OCI-LY3 (cell line): ENCODE data around the gene CPAMD8.

ENCODE experiments used
- H2AFZ ChIP-seq: fragments of 200-600, 300-600 bp; shearing (Covaris generic); 2 replicates; pipeline ENCODE4 v1.6.0; 2014; ENCODE audit warnings: antibody characterized with exemption, low read depth, low read length
- H3K27ac ChIP-seq: fragments of 200-600, 300-600 bp; sonication (generic); 2 replicates; pipeline ENCODE4 v1.5.1; 2014; ENCODE audit warnings: mild to moderate bottlenecking, low read length, moderate library complexity, mixed read lengths
- H3K27me3 ChIP-seq: fragments of 200-600, 300-600 bp; sonication (generic); 2 replicates; pipeline ENCODE4 v1.6.1; 2014; ENCODE audit warnings: low read depth, low read length, mixed read lengths
- H3K36me3 ChIP-seq: fragments of 200-600, 300-600 bp; sonication (generic); replicated peaks from 2 replicates; pipeline ENCODE3; 2014; ENCODE audit warnings: low read depth, low read length, mixed read lengths
- H3K4me1 ChIP-seq: fragments of 300-600, 200-600 bp; sonication (generic); 2 replicates; pipeline ENCODE4 v1.6.1; 2014; ENCODE audit warnings: low read length, mixed read lengths
- H3K4me2 ChIP-seq: fragments of 200-600, 300-600 bp; sonication (generic); 2 replicates; pipeline ENCODE4 v1.6.1; 2014; ENCODE audit warnings: low read length, mixed read lengths
- H3K4me3 ChIP-seq: fragments of 300-600, 200-600 bp; sonication (generic); 2 replicates; pipeline ENCODE4 v1.5.1; 2014; ENCODE audit warnings: antibody characterized with exemption, mild to moderate bottlenecking, low read length, moderate library complexity
- H3K79me2 ChIP-seq: fragments of 300-600, 200-600 bp; shearing (Covaris generic); 2 replicates; pipeline ENCODE4 v1.6.1; 2014; ENCODE audit warnings: mild to moderate bottlenecking, low read length, mixed read lengths
- H3K9ac ChIP-seq: fragments of 300-600, 200-600 bp; shearing (Covaris generic); 2 replicates; pipeline ENCODE4 v1.6.0; 2014; ENCODE audit warnings: mild to moderate bottlenecking, low read length, moderate library complexity
- H3K9me3 ChIP-seq: fragments of 200-600, 300-600 bp; shearing (Covaris generic); 2 replicates; pipeline ENCODE4 v1.6.1; 2014; ENCODE audit warnings: low read length, mixed read lengths; ENCODE audit not compliant: insufficient read depth
- H4K20me1 ChIP-seq: fragments of 200-600, 300-600 bp; sonication (generic); 2 replicates; pipeline ENCODE4 v1.6.1; 2016; ENCODE audit warnings: low read length, mixed read lengths; ENCODE audit not compliant: insufficient read depth
- EZH2phosphoT487 ChIP-seq: fragments of 200-600 bp; shearing (Covaris generic); IDR thresholded peaks from 2 replicates; pipeline ENCODE4 v1.6.1; 2018; ENCODE audit warnings: antibody characterized with exemption, mixed run types, low read depth
- TF ChIP-seq, protein P1 (sequence below): fragments of 200-600, 300-600 bp; sonication (generic); IDR thresholded peaks from 2 replicates; pipeline ENCODE4 v1.5.1; 2014; ENCODE audit warnings: antibody characterized with exemption, low read length, low read depth

Gene CPAMD8

GRCh38 chr19:16894080-16894479 is 132.5 kb downstream of the CPAMD8 start:
- Histone ChIP-seq H3K9ac (no peak overlapping the region), H3K4me1 (no peaks in the 10 kb centered on the region), H3K36me3 (no peaks in the 10 kb centered on the region), H3K4me2 (no peak overlapping the region), H4K20me1 (no peaks in the 10 kb centered on the region), H3K27ac (no peak overlapping the region), H3K9me3 (no peaks in the 10 kb centered on the region), H3K79me2 (no peaks in the 10 kb centered on the region), H2AFZ (0 out of 2 replicates have a peak overlapping the region, but pooled peaks have one; percentile 42), H3K4me3 (no peak overlapping the region), H3K27me3 (no peaks in the 10 kb centered on the region)
- no peak for TF ChIP-seq EZH2phosphoT487
- TF ChIP-seq, protein P1, sequence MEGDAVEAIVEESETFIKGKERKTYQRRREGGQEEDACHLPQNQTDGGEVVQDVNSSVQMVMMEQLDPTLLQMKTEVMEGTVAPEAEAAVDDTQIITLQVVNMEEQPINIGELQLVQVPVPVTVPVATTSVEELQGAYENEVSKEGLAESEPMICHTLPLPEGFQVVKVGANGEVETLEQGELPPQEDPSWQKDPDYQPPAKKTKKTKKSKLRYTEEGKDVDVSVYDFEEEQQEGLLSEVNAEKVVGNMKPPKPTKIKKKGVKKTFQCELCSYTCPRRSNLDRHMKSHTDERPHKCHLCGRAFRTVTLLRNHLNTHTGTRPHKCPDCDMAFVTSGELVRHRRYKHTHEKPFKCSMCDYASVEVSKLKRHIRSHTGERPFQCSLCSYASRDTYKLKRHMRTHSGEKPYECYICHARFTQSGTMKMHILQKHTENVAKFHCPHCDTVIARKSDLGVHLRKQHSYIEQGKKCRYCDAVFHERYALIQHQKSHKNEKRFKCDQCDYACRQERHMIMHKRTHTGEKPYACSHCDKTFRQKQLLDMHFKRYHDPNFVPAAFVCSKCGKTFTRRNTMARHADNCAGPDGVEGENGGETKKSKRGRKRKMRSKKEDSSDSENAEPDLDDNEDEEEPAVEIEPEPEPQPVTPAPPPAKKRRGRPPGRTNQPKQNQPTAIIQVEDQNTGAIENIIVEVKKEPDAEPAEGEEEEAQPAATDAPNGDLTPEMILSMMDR, result no peak

- Histone ChIP-seq H3K4me3 (no peak overlapping the region), H3K36me3 (no peaks in the 10 kb centered on the region), H3K4me2 (no peak overlapping the region), H3K9me3 (no peaks in the 10 kb centered on the region), H3K79me2 (no peaks in the 10 kb centered on the region), H3K4me1 (no peaks in the 10 kb centered on the region), H3K9ac (no peak overlapping the region), H3K27me3 (no peaks in the 10 kb centered on the region), H3K27ac (no peak overlapping the region), H4K20me1 (no peaks in the 10 kb centered on the region), H2AFZ (0 out of 2 replicates have a peak overlapping the region, but pooled peaks have one; percentile 42)
- no peak for TF ChIP-seq EZH2phosphoT487
- TF ChIP-seq, protein P1, result no peak
Observed at GRCh38 chr19:16893686-16893989, 133.0 kb downstream of the CPAMD8 start.

DNA sequence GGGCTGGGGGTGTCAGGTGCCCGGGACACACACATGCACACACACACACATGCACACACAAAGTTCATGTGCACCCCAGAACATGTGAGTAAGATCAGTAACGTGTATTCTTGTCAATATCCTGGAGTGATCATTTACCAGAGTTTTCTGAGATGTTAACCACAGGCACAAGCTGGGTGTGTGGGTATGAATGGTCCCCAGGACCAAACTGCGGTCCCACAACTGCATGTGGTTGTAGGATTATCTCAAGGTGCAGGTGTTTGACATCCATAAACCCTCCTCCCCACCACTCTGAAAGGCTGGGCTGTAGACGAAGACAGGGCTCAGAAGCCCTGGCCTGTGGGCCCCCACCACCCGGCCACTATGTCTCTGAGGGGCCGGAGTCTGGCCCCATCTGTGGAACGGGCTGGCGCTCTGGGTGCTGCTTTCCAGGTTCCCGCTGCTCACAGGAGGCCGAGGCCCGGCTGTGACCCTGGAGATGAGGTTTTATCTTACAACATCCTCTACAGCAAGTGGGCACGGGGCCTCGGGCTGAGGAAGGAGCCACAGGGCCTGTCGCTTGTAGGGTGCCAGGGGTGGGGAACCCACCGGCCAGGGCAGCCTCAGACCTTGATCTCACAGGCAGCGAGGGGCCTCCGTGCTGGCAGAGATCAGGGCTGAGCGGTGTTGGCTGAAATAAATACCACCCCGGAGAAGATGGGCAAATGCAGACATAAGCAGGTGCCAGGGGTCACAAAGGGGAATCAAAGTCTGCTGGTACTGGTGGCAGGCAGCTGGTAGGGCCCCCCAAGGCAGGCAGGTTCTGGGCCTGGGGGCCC is 133.5 kb downstream of the CPAMD8 start:
- H3K79me2 ChIP-seq, result no peaks in the 10 kb centered on the region
- H4K20me1 ChIP-seq, result no peaks in the 10 kb centered on the region
- H3K9ac ChIP-seq, result no peak overlapping the region
- H3K4me1 ChIP-seq, result no peaks in the 10 kb centered on the region
- H2AFZ ChIP-seq, result no peak overlapping the region
- H3K27me3 ChIP-seq, result no peaks in the 10 kb centered on the region
- no peaks in the 10 kb centered on the region for H3K36me3 ChIP-seq
- H3K9me3 ChIP-seq, result no peaks in the 10 kb centered on the region
- H3K4me2 ChIP-seq, result no peak overlapping the region
- no peak for TF ChIP-seq EZH2phosphoT487
- TF ChIP-seq, protein P1, result no peak
- H3K27ac ChIP-seq, result no peak overlapping the region
- no peak overlapping the region for H3K4me3 ChIP-seq

DNA sequence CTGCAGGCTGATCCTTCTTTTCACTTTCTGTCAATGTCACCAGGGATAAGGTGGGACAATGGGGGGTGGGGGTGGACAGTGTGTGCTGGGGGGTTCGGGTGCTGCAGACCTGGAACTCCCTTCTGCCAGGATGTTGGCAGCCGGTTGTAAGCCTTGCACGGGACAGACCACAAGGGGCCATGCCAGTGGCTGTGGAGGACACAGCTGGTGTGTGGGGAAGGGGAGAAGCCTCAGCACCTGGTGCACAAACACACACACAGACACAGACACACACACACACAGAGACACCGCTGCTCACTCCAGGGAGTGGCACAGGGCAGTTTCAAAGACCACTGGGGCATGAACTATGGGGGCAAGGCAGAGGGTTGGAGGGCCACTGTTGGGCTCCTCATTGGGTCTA is 134.2 kb downstream of the CPAMD8 start:
- H2AFZ ChIP-seq, result no peak overlapping the region
- no peaks in the 10 kb centered on the region for H3K79me2 ChIP-seq
- H3K36me3 ChIP-seq, result no peaks in the 10 kb centered on the region
- no peak overlapping the region for H3K27ac ChIP-seq
- no peak overlapping the region for H3K4me3 ChIP-seq
- no peak overlapping the region for H3K4me2 ChIP-seq
- H3K9me3 ChIP-seq, result no peaks in the 10 kb centered on the region
- H3K27me3 ChIP-seq, result no peaks in the 10 kb centered on the region
- no peak overlapping the region for H3K9ac ChIP-seq
- no peaks in the 10 kb centered on the region for H4K20me1 ChIP-seq
- TF ChIP-seq, protein P1, result no peak
- no peak for TF ChIP-seq EZH2phosphoT487
- no peaks in the 10 kb centered on the region for H3K4me1 ChIP-seq
